A673 (cell line): Measurements from ENCODE around the gene APOA4. TPM values are rescaled to one million over a fixed set of nuclear protein-coding genes. Genes with fewer than 3 reads are reported as not detected.

Source experiments
- BruUV-seq: library from RNA; stranded (reverse); fragments of 400-500 nt; replicated peaks from 2 replicates; lab custom pipeline; 2021; lab: Mats Ljungman, UMichigan
- CTCF ChIA-PET: fragments of 300-600 bp; sonication (Branson Sonifier 250); formaldehyde crosslinking; loops from one replicate; lab custom pipeline; 2022; ENCODE audit warnings: antibody characterized with exemption; lab: Charles Lee
- POLR2A ChIA-PET: fragments of 300-600 bp; sonication (Branson Sonifier 250); formaldehyde crosslinking; loops from one replicate; lab custom pipeline; 2022; ENCODE audit warnings: antibody characterized with exemption; ENCODE audit not compliant: low non-redundant PET; lab: Charles Lee
- DNase-seq: peaks from one replicate; pipeline ENCODE4 v3.0.0-alpha.2; 2015; ENCODE audit warnings: low spot score
- H3K27ac ChIP-seq: fragments of 200-600 bp; sonication (generic); 2 replicates; pipeline ENCODE4 v1.5.1; 2016; ENCODE audit warnings: mixed run types, low read depth, mild to moderate bottlenecking, mixed read lengths, antibody characterized with exemption, low read length; ENCODE audit not compliant: poor library complexity, severe bottlenecking
- H3K27me3 ChIP-seq: fragments of 200-600 bp; sonication (generic); replicated peaks from 2 replicates; pipeline ENCODE4 v1.6.1; 2017; ENCODE audit warnings: mixed run types, low read depth, mild to moderate bottlenecking, mixed read lengths, antibody characterized with exemption, low read length; ENCODE audit not compliant: insufficient read depth, poor library complexity
- H3K36me3 ChIP-seq: fragments of 200-600 bp; sonication (generic); 2 replicates; pipeline ENCODE4 v1.6.1; 2016; ENCODE audit warnings: mixed run types, mild to moderate bottlenecking, mixed read lengths, antibody characterized with exemption, low read length; ENCODE audit not compliant: insufficient read depth, poor library complexity, severe bottlenecking
- H3K4me1 ChIP-seq: fragments of 200-600 bp; sonication (generic); 2 replicates; pipeline ENCODE4 v1.6.1; 2017; ENCODE audit warnings: mixed run types, mild to moderate bottlenecking, mixed read lengths, antibody characterized with exemption, low read length; ENCODE audit not compliant: insufficient read depth, poor library complexity, severe bottlenecking
- H3K4me3 ChIP-seq: fragments of 200-600 bp; sonication (generic); 2 replicates; pipeline ENCODE4 v1.5.1; 2016; ENCODE audit warnings: low read depth, mixed run types, mild to moderate bottlenecking, mixed read lengths, low read length; ENCODE audit not compliant: poor library complexity, severe bottlenecking
- H3K9me3 ChIP-seq: fragments of 200-600 bp; sonication (generic); 2 replicates; pipeline ENCODE4 v1.6.1; 2016; ENCODE audit warnings: mixed run types, low read depth, mild to moderate bottlenecking, mixed read lengths, antibody characterized with exemption, low read length; ENCODE audit not compliant: poor library complexity, severe bottlenecking
- CTCF ChIP-seq: fragments of 300-800, 200-600 bp; sonication (generic); conservative IDR thresholded peaks from 2 replicates; pipeline ENCODE4 v1.5.1; 2017; ENCODE audit warnings: low read depth, mild to moderate bottlenecking, antibody characterized with exemption, low read length, moderate library complexity, mixed read lengths
- EZH2 ChIP-seq: fragments of 200-600 bp; sonication (generic); IDR thresholded peaks from 2 replicates; pipeline ENCODE4 v1.6.1; 2017; ENCODE audit warnings: borderline replicate concordance, low read depth, mild to moderate bottlenecking, mixed read lengths, antibody characterized with exemption, low read length; ENCODE audit not compliant: poor library complexity, severe bottlenecking
- intact Hi-C: fragments of 100-400 bp; cut with micrococcal nuclease; formaldehyde crosslinking; loops from one replicate; pipeline ENCODE4 v1.10.0; 2022; ENCODE audit not compliant: unreplicated experiment
- total RNA-seq: library from RNA; stranded (reverse); gene quantifications from 2 replicates; pipeline ENCODE4 v1.2.3, GENCODE V29; 2021

The APOA4 gene
- total RNA-seq, 1 experiment from 2014 or later = not detected

GRCh38 chr11:116838321-116839084 is 15.4 kb upstream of the APOA4 start:
- H3K4me1 ChIP-seq = peaks cover 6% of the 10 kb centered on the region
- BruUV-seq = no TSS peak
- no peak overlapping the region for H3K27ac ChIP-seq
- TF ChIP-seq EZH2 = no peak
- TF ChIP-seq CTCF = no peak
- ChIA-PET POLR2A (no interaction called here), CTCF (no interaction called here)
- H3K27me3 ChIP-seq = no peaks in the 10 kb centered on the region
- H3K36me3 ChIP-seq = peaks cover 6% of the 10 kb centered on the region
- intact Hi-C loops = no loop called here
- DNase-seq = no peak
- H3K9me3 ChIP-seq = no peaks in the 10 kb centered on the region
- H3K4me3 ChIP-seq = no peak overlapping the region

- H3K27ac ChIP-seq = no peak within 1 kb of the TSS
- TF ChIP-seq CTCF (no peak), EZH2 (no peak)
- DNase-seq = no peak
- intact Hi-C loops = no loop called here
- no peaks in the 10 kb centered on the region for H3K36me3 ChIP-seq
- ChIA-PET POLR2A (no interaction called here), CTCF (interaction anchor here (0.9 kb wide), 1 partner anchor 103 kb away, joined by 3 read pairs; no protein-coding TSS in a partner anchor)
- BruUV-seq = no TSS peak
- no peaks in the 10 kb centered on the region for H3K27me3 ChIP-seq
- no peak within 1 kb of the TSS for H3K4me3 ChIP-seq
- no peaks in the 10 kb centered on the region for H3K9me3 ChIP-seq
- H3K4me1 ChIP-seq = peaks cover 6% of the 10 kb centered on the region
These were observed 14.4 kb upstream of the APOA4 start, which contains the start of gene APOA1 for GRCh38 chr11:116837231-116838091. Gene APOA1, minus strand, starts transcription at chr11:116837622. Its CDS starts 235 bp downstream, at chr11:116837387.

- DNase-seq = no peak
- Histone ChIP-seq H3K27ac (no peak overlapping the region), H3K4me1 (peaks cover 6% of the 10 kb centered on the region), H3K27me3 (no peaks in the 10 kb centered on the region), H3K4me3 (no peak overlapping the region), H3K36me3 (no peaks in the 10 kb centered on the region), H3K9me3 (no peaks in the 10 kb centered on the region)
- TF ChIP-seq CTCF (no peak), EZH2 (no peak)
- POLR2A ChIA-PET = interaction anchor here (0.5 kb wide), 1 partner anchor 239 kb away, joined by 5 read pairs; no protein-coding TSS in a partner anchor
- BruUV-seq = no TSS peak
- CTCF ChIA-PET = interaction anchor here (0.9 to 1.6 kb wide), 7 partner anchors 12 to 390 kb away, joined by 3 to 56 read pairs (median 5); partner anchors contain the start of genes APOA5 and ZPR1
- intact Hi-C loops = loop anchor here (1.0 kb wide), 1 partner anchor 45 kb away; the partner anchor contains the start of gene APOA5
These were observed 13.5 kb upstream of the APOA4 start for GRCh38 chr11:116836632-116836991.
